Measurements from ENCODE around the gene TCEA3. TPM values are rescaled to one million over a fixed set of nuclear protein-coding genes. Genes with fewer than 3 reads are reported as not detected.

TCEA3 gene
- total and polyA plus RNA-seq, 2 experiments from 2014 or later, result 174 to 203 TPM

- Histone ChIP-seq H3K4me1 (ENCODE audit: low read depth) (no peaks in the 10 kb centered on the region), H3K27me3 (no peaks in the 10 kb centered on the region), H3K27ac (no peak overlapping the region), H3K4me3 (no peak overlapping the region), H3K9me3 (ENCODE audit: low read depth) (no peaks in the 10 kb centered on the region), H3K36me3 (peaks cover 10% of the 10 kb centered on the region)
- no peak for DNase-seq (ENCODE audit: low read depth in 1 of 2, low spot score in 1 of 2)
- TF ChIP-seq CTCF (IDR thresholded peaks at IDR 0.05; ENCODE audit: low read depth, low read length), result no peak
Measured at GRCh38 chr1:23446661-23447310, 22.2 kb upstream of the TCEA3 start.

- DNase-seq (ENCODE audit: low read depth in 1 of 2, low spot score in 1 of 2), result peak in 1 of 2 donors; percentile 53
- TF ChIP-seq CTCF (IDR thresholded peaks at IDR 0.05; ENCODE audit: low read depth, low read length), result no peak
- Histone ChIP-seq H3K4me1 (ENCODE audit: low read depth) (no peaks in the 10 kb centered on the region), H3K36me3 (peaks cover 16% of the 10 kb centered on the region), H3K27me3 (no peaks in the 10 kb centered on the region), H3K4me3 (no peak overlapping the region), H3K27ac (no peak overlapping the region), H3K9me3 (ENCODE audit: low read depth) (no peaks in the 10 kb centered on the region)
Measured at GRCh38 chr1:23444596-23445390, 20.2 kb upstream of the TCEA3 start.

- Histone ChIP-seq H3K27ac (no peak overlapping the region), H3K27me3 (no peaks in the 10 kb centered on the region), H3K4me1 (ENCODE audit: low read depth) (no peaks in the 10 kb centered on the region), H3K9me3 (ENCODE audit: low read depth) (no peaks in the 10 kb centered on the region), H3K36me3 (peaks cover 18% of the 10 kb centered on the region), H3K4me3 (no peak overlapping the region)
- DNase-seq (ENCODE audit: low read depth in 1 of 2, low spot score in 1 of 2), result peak in 1 of 2 donors; percentile 99
- no peak for TF ChIP-seq CTCF (IDR thresholded peaks at IDR 0.05; ENCODE audit: low read depth, low read length)
Measured at GRCh38 chr1:23444104-23444533, 19.6 kb upstream of the TCEA3 start.

- TF ChIP-seq CTCF (IDR thresholded peaks at IDR 0.05; ENCODE audit: low read depth, low read length), result no peak
- no peak for DNase-seq (ENCODE audit: low read depth in 1 of 2, low spot score in 1 of 2)
- Histone ChIP-seq H3K36me3 (peaks cover 18% of the 10 kb centered on the region), H3K27ac (no peak overlapping the region), H3K9me3 (ENCODE audit: low read depth) (no peaks in the 10 kb centered on the region), H3K4me3 (no peak overlapping the region), H3K4me1 (ENCODE audit: low read depth) (no peaks in the 10 kb centered on the region), H3K27me3 (no peaks in the 10 kb centered on the region)
Measured at GRCh38 chr1:23442751-23443150, 18.2 kb upstream of the TCEA3 start.

GRCh38 chr1:23441446-23442148, 17.0 kb upstream of the TCEA3 start:
- Histone ChIP-seq H3K36me3 (peaks cover 18% of the 10 kb centered on the region), H3K9me3 (ENCODE audit: low read depth) (no peaks in the 10 kb centered on the region), H3K27me3 (no peaks in the 10 kb centered on the region), H3K4me1 (ENCODE audit: low read depth) (no peaks in the 10 kb centered on the region), H3K4me3 (no peak overlapping the region), H3K27ac (no peak overlapping the region)
- peak in 1 of 2 donors; percentile 23 for DNase-seq (ENCODE audit: low read depth in 1 of 2, low spot score in 1 of 2)
- no peak for TF ChIP-seq CTCF (IDR thresholded peaks at IDR 0.05; ENCODE audit: low read depth, low read length)
